ENCODE data around the gene ADAT2.

Gene ADAT2

GRCh38 chr6:143397227-143398222 is 53.0 kb downstream of the ADAT2 start:
- peak overlapping the region; percentile 94 for H3K27ac ChIP-seq (ENCODE audit: low read depth, low read length, severe bottlenecking)
- WGBS, 2 experiments (ENCODE audit: insufficient coverage in 2 of 2) = 69 to 70% methylated on average over 4 to 10 of the region's 16 CpGs
- no peaks in the 10 kb centered on the region for H3K9me3 ChIP-seq (ENCODE audit: control insufficient read depth, low read length)
- no peak overlapping the region for H3K4me3 ChIP-seq (ENCODE audit: extremely low read depth, insufficient read depth, low read length, poor library complexity, severe bottlenecking)
- H3K4me1 ChIP-seq (ENCODE audit: control insufficient read depth, insufficient read depth, low read length, poor library complexity, severe bottlenecking) = peaks cover 22% of the 10 kb centered on the region
- no peaks in the 10 kb centered on the region for H3K36me3 ChIP-seq (ENCODE audit: control insufficient read depth, insufficient read depth, low read length)

GRCh38 chr6:143396497-143397226 is 53.8 kb downstream of the ADAT2 start:
- H3K4me1 ChIP-seq (ENCODE audit: control insufficient read depth, insufficient read depth, low read length, poor library complexity, severe bottlenecking) = peaks cover 22% of the 10 kb centered on the region
- no peaks in the 10 kb centered on the region for H3K36me3 ChIP-seq (ENCODE audit: control insufficient read depth, insufficient read depth, low read length)
- 92 to 94% methylated on average over 8 to 9 of the region's 10 CpGs for WGBS, 2 experiments (ENCODE audit: insufficient coverage in 2 of 2)
- H3K9me3 ChIP-seq (ENCODE audit: control insufficient read depth, low read length) = no peaks in the 10 kb centered on the region
- no peak overlapping the region for H3K4me3 ChIP-seq (ENCODE audit: extremely low read depth, insufficient read depth, low read length, poor library complexity, severe bottlenecking)
- H3K27ac ChIP-seq (ENCODE audit: low read depth, low read length, severe bottlenecking) = peak overlapping the region; percentile 94

- Histone ChIP-seq H3K36me3 (ENCODE audit: control insufficient read depth, insufficient read depth, low read length) (no peaks in the 10 kb centered on the region), H3K27ac (ENCODE audit: low read depth, low read length, severe bottlenecking) (no peak overlapping the region), H3K9me3 (ENCODE audit: control insufficient read depth, low read length) (no peaks in the 10 kb centered on the region), H3K4me1 (ENCODE audit: control insufficient read depth, insufficient read depth, low read length, poor library complexity, severe bottlenecking) (peaks cover 22% of the 10 kb centered on the region), H3K4me3 (ENCODE audit: extremely low read depth, insufficient read depth, low read length, poor library complexity, severe bottlenecking) (no peak overlapping the region)
- WGBS, 2 experiments (ENCODE audit: insufficient coverage in 2 of 2) = 95 to 100% methylated on average over 5 of the region's 5 CpGs
Observed at GRCh38 chr6:143395699-143396098, 54.8 kb downstream of the ADAT2 start.

DNA sequence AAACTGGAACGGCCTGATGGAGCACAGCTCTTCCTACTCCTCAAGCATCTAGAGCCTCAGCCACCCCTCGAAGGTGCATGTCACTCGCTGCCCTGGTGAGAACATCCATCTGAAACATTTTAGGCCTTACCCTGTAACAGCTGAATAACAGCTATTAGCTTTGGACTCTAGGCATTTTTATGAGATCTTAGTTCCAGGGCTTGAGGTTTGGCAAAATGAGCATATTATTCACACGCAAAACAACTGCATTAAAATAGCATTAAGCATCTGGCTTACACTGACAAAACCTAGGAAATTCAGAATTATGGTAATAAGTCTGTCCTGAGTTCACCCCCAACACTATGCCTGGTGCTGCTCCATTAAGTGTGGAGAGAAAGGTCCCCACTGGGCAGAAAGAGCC is 56.1 kb downstream of the ADAT2 start:
- Histone ChIP-seq H3K4me1 (ENCODE audit: control insufficient read depth, insufficient read depth, low read length, poor library complexity, severe bottlenecking) (peaks cover 22% of the 10 kb centered on the region), H3K27ac (ENCODE audit: low read depth, low read length, severe bottlenecking) (no peak overlapping the region), H3K36me3 (ENCODE audit: control insufficient read depth, insufficient read depth, low read length) (no peaks in the 10 kb centered on the region), H3K4me3 (ENCODE audit: extremely low read depth, insufficient read depth, low read length, poor library complexity, severe bottlenecking) (no peak overlapping the region), H3K9me3 (ENCODE audit: control insufficient read depth, low read length) (no peaks in the 10 kb centered on the region)
- WGBS, 2 experiments (ENCODE audit: insufficient coverage in 2 of 2) = 80 to 100% methylated on average over 2 of the region's 4 CpGs

- 100% methylated on average over 2 of the region's 3 CpGs; no CpG with 5 or more reads in 1 of the 2 experiments for WGBS, 2 experiments (ENCODE audit: insufficient coverage in 2 of 2)
- H3K4me1 ChIP-seq (ENCODE audit: control insufficient read depth, insufficient read depth, low read length, poor library complexity, severe bottlenecking) = no peaks in the 10 kb centered on the region
- no peak overlapping the region for H3K27ac ChIP-seq (ENCODE audit: low read depth, low read length, severe bottlenecking)
- no peaks in the 10 kb centered on the region for H3K36me3 ChIP-seq (ENCODE audit: control insufficient read depth, insufficient read depth, low read length)
- no peak overlapping the region for H3K4me3 ChIP-seq (ENCODE audit: extremely low read depth, insufficient read depth, low read length, poor library complexity, severe bottlenecking)
- H3K9me3 ChIP-seq (ENCODE audit: control insufficient read depth, low read length) = no peaks in the 10 kb centered on the region
Observed at GRCh38 chr6:143390278-143390677, 60.2 kb downstream of the ADAT2 start.

GRCh38 chr6:143385636-143386035 is 64.9 kb downstream of the ADAT2 start:
- WGBS, 2 experiments (ENCODE audit: insufficient coverage in 2 of 2) = no CpG with 5 or more reads among the region's 2 CpGs
- Histone ChIP-seq H3K4me1 (ENCODE audit: control insufficient read depth, insufficient read depth, low read length, poor library complexity, severe bottlenecking) (no peaks in the 10 kb centered on the region), H3K27ac (ENCODE audit: low read depth, low read length, severe bottlenecking) (no peak overlapping the region), H3K36me3 (ENCODE audit: control insufficient read depth, insufficient read depth, low read length) (no peaks in the 10 kb centered on the region), H3K9me3 (ENCODE audit: control insufficient read depth, low read length) (no peaks in the 10 kb centered on the region), H3K4me3 (ENCODE audit: extremely low read depth, insufficient read depth, low read length, poor library complexity, severe bottlenecking) (no peak overlapping the region)

DNA sequence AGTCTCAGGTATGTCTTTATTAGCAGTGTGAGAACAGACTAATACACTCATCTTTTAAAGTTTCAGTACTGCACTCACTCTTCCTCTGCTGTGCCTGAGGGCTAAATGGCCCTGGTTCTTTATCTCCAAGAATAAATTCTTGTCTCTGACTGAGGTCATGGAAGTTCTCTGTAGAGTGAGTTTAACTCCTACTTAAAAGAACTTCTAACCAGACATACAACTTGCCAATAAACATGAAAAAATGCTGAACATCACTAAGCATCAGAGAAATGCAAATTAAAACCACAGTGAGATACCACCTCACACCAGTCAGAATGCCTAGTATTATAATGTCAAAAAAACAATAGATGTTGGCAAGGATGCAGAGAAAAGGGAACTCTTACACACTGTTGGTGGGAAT is 73.6 kb downstream of the ADAT2 start:
- no peaks in the 10 kb centered on the region for H3K4me1 ChIP-seq (ENCODE audit: control insufficient read depth, insufficient read depth, low read length, poor library complexity, severe bottlenecking)
- no peak overlapping the region for H3K27ac ChIP-seq (ENCODE audit: low read depth, low read length, severe bottlenecking)
- no peaks in the 10 kb centered on the region for H3K36me3 ChIP-seq (ENCODE audit: control insufficient read depth, insufficient read depth, low read length)
- no peaks in the 10 kb centered on the region for H3K9me3 ChIP-seq (ENCODE audit: control insufficient read depth, low read length)
- H3K4me3 ChIP-seq (ENCODE audit: extremely low read depth, insufficient read depth, low read length, poor library complexity, severe bottlenecking) = no peak overlapping the region

DNA sequence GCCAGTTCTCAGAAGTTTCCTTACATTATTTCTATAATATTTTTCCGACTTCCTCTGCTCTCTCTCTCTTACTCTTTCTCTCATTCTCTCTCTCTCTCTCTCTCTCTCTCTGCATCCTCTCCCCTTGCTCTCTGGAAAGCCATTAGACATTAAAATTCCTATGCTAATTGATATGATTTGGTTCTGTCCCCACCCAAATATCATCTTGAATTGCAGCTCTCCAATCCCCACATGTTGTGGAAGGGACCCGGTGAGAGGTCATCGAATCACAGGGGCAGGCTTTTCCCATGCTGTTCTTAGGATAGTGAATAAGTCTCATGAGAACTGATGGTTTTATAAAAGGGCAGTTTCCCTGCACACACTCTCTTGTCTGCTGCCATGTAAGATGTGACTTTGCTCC is 74.1 kb downstream of the ADAT2 start:
- 75 to 100% methylated on average over 1 of the region's 3 CpGs for WGBS, 2 experiments (ENCODE audit: insufficient coverage in 2 of 2)
- H3K4me3 ChIP-seq (ENCODE audit: extremely low read depth, insufficient read depth, low read length, poor library complexity, severe bottlenecking) = no peak overlapping the region
- no peaks in the 10 kb centered on the region for H3K4me1 ChIP-seq (ENCODE audit: control insufficient read depth, insufficient read depth, low read length, poor library complexity, severe bottlenecking)
- H3K27ac ChIP-seq (ENCODE audit: low read depth, low read length, severe bottlenecking) = no peak overlapping the region
- H3K9me3 ChIP-seq (ENCODE audit: control insufficient read depth, low read length) = no peaks in the 10 kb centered on the region
- no peaks in the 10 kb centered on the region for H3K36me3 ChIP-seq (ENCODE audit: control insufficient read depth, insufficient read depth, low read length)

DNA sequence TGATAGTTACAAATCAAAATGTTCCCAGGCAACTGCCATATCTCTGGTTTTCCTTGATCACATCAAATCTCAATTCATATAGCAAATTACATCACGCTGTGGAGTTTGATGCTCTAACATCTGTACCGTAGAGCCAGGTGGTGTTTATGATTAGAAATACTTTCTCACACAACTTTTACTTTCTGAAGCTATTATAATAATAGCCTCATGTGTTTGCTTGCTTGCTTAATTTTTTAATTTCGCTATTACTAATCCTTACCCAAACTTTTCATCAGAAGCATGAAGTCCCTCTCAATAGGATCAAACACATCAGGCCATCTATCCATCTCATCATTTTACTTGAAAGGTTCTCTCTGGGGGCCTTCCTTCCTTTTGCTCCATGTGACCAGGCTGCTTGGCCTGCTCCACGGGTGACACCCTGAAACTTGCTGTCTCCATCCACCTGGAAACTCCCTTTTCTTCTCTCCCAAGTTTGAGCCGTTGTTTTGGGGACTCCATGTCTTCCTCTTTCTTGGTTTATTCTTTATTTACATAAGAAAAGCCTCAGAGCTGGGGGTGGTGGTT is 75.4 kb downstream of the ADAT2 start:
- 100% methylated on average over 1 to 2 of the region's 5 CpGs for WGBS, 2 experiments (ENCODE audit: insufficient coverage in 2 of 2)
- Histone ChIP-seq H3K4me1 (ENCODE audit: control insufficient read depth, insufficient read depth, low read length, poor library complexity, severe bottlenecking) (no peaks in the 10 kb centered on the region), H3K9me3 (ENCODE audit: control insufficient read depth, low read length) (no peaks in the 10 kb centered on the region)

DNA sequence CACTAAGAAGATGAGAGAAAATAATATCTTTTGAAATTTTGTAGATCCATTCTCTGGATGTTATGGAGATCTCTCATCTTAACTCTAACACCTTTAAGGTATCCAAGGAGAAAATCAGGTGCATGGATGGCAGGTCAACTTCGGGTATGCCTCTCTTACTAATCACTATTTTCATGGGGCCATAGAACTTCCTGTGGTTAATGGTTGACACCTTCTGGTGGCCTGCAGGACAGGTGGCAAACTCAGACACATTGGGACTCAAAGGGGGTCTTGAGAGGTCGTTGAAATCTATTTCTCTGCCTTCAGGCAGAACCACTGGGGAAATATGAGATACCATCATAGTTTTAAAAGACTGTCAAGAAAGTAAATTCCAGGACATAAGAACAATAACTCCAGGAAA is 76.5 kb downstream of the ADAT2 start:
- no peaks in the 10 kb centered on the region for H3K36me3 ChIP-seq (ENCODE audit: control insufficient read depth, insufficient read depth, low read length)
- no peaks in the 10 kb centered on the region for H3K9me3 ChIP-seq (ENCODE audit: control insufficient read depth, low read length)
- H3K4me1 ChIP-seq (ENCODE audit: control insufficient read depth, insufficient read depth, low read length, poor library complexity, severe bottlenecking) = no peaks in the 10 kb centered on the region
- no peak overlapping the region for H3K27ac ChIP-seq (ENCODE audit: low read depth, low read length, severe bottlenecking)
- no CpG with 5 or more reads among the region's 2 CpGs for WGBS, 2 experiments (ENCODE audit: insufficient coverage in 2 of 2)
- no peak overlapping the region for H3K4me3 ChIP-seq (ENCODE audit: extremely low read depth, insufficient read depth, low read length, poor library complexity, severe bottlenecking)

More for the DNA sequence above, 75.4 kb downstream of the ADAT2 start:
- Histone ChIP-seq H3K27ac (ENCODE audit: low read depth, low read length, severe bottlenecking) (no peak overlapping the region), H3K36me3 (ENCODE audit: control insufficient read depth, insufficient read depth, low read length) (no peaks in the 10 kb centered on the region), H3K4me3 (ENCODE audit: extremely low read depth, insufficient read depth, low read length, poor library complexity, severe bottlenecking) (no peak overlapping the region)

All from mesodermal cell (in vitro differentiated cells).